Brain microvascular endothelial cell (primary cell): ENCODE results near the gene GGCX.

ENCODE experiments used
- DNase-seq: peaks from one replicate; pipeline ENCODE4 v3.0.0-alpha.2; 2020
- H3K27ac ChIP-seq: fragments of 250-450 bp; sonication (Bioruptor Pico); 2 replicates; pipeline ENCODE4 v1.5.1; 2020; ENCODE audit warnings: mild to moderate bottlenecking, moderate library complexity
- H3K27me3 ChIP-seq: fragments of 250-450 bp; sonication (Bioruptor Pico); replicated peaks from 2 replicates; pipeline ENCODE4 v1.5.1; 2020; ENCODE audit warnings: mild to moderate bottlenecking
- H3K36me3 ChIP-seq: fragments of 250-450 bp; sonication (Bioruptor Pico); replicated peaks from 2 replicates; pipeline ENCODE4 v1.5.1; 2020; ENCODE audit warnings: mild to moderate bottlenecking
- H3K4me3 ChIP-seq: 2 replicates; pipeline ENCODE4 v1.5.1; 2011; ENCODE audit warnings: low read depth, mild to moderate bottlenecking, control low read depth, low read length, moderate library complexity
- in situ Hi-C: cut with HindIII; loops from 2 replicates; pipeline ENCODE4 v1.10.0; 2017; ENCODE audit warnings: low sequenced_read_pairs, low pct_ligation_motif_present
- TF ChIP-seq, protein P1 (sequence below): IDR thresholded peaks from 2 replicates; pipeline ENCODE4 v1.5.1; 2011; ENCODE audit warnings: low read depth, mild to moderate bottlenecking, moderate library complexity, low read length, control low read depth, inconsistent platforms; ENCODE audit errors: missing control alignments

GGCX gene

DNA sequence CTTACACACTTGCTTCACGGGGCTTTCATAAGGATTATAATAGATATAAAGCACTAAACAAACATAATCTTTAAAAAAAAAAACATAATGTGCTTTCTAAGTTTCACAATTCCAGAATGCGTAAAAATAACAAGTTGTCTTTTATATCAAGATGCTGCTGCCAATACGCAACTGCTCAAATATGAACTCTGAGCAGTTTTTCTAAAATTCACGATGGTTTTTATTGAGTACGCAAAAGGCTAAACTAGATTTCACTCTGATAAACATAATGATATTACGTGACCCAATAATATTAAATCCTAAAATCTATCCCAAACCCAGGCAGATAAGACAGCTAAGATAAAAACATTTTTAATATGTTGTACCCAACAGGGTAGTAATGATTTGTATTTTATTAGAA is 47.0 kb downstream of the GGCX start:
- DNase-seq = no peak
- Histone ChIP-seq H3K4me3 (no peak overlapping the region), H3K27ac (no peak overlapping the region), H3K36me3 (no peaks in the 10 kb centered on the region), H3K27me3 (no peaks in the 10 kb centered on the region)
- in situ Hi-C loops = no loop called here
- TF ChIP-seq, protein P1, sequence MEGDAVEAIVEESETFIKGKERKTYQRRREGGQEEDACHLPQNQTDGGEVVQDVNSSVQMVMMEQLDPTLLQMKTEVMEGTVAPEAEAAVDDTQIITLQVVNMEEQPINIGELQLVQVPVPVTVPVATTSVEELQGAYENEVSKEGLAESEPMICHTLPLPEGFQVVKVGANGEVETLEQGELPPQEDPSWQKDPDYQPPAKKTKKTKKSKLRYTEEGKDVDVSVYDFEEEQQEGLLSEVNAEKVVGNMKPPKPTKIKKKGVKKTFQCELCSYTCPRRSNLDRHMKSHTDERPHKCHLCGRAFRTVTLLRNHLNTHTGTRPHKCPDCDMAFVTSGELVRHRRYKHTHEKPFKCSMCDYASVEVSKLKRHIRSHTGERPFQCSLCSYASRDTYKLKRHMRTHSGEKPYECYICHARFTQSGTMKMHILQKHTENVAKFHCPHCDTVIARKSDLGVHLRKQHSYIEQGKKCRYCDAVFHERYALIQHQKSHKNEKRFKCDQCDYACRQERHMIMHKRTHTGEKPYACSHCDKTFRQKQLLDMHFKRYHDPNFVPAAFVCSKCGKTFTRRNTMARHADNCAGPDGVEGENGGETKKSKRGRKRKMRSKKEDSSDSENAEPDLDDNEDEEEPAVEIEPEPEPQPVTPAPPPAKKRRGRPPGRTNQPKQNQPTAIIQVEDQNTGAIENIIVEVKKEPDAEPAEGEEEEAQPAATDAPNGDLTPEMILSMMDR = no peak

DNA sequence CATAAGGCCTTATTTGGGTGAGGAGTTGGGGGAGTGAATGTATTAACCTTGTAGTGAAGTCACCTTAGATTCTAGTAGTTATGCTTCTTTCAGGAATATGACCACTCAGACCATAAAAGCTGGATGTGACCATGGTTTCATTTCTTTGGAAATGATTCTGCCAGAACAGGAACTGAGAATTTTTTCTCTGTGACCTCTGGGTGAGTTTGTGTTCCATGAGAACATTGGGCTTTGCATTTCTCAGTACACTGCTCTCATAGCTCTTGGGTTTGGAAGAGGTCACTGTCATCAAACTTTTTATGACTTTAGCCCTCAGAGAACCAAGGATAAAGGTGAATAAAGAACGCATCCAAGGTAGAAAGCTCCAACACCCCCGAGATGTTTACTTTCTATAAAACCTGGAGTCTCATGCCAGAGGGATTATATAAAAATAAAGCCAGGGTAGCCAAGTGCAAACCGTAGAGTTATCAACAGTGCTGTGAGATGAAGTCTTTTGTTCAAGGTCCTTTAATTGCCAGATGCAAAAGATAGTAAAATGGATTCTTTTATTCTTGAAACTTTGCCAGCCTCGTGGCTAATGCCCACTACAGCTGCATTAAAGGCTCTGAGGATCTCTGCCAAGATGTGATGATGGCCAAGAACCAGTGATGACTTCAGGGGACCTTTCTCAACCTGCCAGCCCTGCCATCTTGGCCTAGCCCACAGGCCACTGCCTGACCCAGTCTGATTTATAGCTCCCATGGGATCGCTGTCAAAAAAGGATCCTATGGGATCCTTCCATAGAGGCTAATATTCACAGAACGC is 50.1 kb downstream of the GGCX start:
- TF ChIP-seq, protein P1 = no peak
- in situ Hi-C loops = no loop called here
- H3K27ac ChIP-seq = no peak overlapping the region
- DNase-seq = no peak
- H3K4me3 ChIP-seq = no peak overlapping the region
- H3K27me3 ChIP-seq = no peaks in the 10 kb centered on the region
- H3K36me3 ChIP-seq = no peaks in the 10 kb centered on the region

DNA sequence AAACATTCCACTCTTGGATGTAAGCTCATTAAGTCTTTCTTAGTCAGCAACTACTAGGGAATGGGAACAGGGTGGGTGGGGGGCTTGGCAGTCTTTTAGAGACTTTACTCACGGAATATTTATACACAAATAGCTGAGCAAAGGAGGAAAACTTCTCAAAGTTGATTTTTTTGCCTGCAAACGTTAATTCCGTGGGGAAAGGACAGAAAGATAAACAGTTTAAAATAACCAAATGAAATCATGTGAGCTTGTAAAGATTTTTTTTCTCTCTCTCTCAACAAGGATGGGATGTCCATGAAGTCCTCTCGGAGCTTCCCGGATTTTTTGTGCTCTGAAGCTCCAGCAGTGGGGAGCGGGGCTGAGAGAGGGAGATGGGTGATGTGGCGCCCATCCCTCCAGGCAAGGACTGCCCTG is 54.5 kb downstream of the GGCX start:
- Histone ChIP-seq H3K4me3 (no peak overlapping the region), H3K27ac (no peak overlapping the region), H3K27me3 (no peaks in the 10 kb centered on the region), H3K36me3 (no peaks in the 10 kb centered on the region)
- TF ChIP-seq, protein P1 = no peak
- in situ Hi-C loops = no loop called here
- DNase-seq = no peak

DNA sequence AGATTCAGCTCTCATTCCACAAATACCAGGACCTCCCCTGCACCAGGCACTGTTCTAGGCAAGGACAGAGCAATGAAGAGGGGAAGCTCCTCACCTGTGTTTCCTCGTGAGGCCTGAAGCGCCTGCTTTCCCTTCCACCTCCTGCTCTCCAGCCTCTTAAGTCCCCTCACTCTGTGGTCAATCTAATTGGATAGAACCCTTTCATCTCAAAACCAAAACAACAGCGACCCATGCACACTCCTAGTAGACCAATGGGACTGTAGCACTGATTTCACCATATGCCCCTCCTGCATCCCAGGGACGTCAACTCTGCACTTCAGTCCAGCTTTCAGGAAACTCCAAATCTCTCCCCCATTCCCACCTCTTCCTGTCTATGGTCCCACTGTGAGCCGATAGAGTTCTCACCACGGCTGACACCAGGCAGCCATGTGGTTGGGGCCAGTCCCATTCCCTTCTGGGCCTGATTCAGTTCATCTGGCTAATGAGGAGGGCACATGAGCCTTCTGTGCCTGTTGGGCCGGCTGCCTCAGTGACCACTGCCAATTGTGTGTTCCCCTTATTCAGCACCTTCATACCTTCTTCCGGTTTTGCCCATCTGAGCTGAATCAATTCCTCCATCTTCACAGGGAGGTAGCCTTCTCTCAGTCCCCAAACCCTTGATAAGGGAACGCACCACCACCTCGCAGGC is 55.6 kb downstream of the GGCX start:
- Histone ChIP-seq H3K27me3 (no peaks in the 10 kb centered on the region), H3K36me3 (no peaks in the 10 kb centered on the region), H3K4me3 (no peak overlapping the region), H3K27ac (no peak overlapping the region)
- TF ChIP-seq, protein P1 = no peak
- no peak for DNase-seq
- in situ Hi-C loops = no loop called here

DNA sequence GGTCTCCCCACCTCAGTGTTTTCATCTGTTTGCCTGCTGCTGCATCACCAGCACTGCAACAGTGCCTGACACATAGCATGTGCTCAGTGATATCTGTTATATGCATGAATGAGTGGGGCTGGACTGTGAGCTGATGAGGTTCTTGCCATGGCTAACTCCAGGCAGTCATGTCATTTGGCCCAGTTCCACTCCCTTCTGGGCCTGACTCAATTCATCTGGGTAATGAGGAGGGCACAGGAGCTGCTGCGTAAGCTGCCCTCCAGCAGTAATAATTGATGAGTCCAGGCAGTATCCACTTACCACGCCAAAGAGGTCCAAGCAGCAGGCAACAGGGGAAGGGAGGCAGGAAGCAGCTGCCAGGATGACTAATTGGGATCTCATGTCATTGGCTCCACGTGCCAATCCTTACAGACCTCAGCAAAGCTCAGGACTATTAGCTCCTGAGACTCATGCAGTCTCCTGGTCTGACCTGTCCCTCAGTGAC is 56.5 kb downstream of the GGCX start:
- Histone ChIP-seq H3K36me3 (no peaks in the 10 kb centered on the region), H3K27me3 (no peaks in the 10 kb centered on the region), H3K27ac (no peak overlapping the region), H3K4me3 (no peak overlapping the region)
- in situ Hi-C loops = no loop called here
- TF ChIP-seq, protein P1 = no peak
- peak; percentile 75 for DNase-seq
